Measurements from ENCODE around the gene STXBP4.

STXBP4 gene

GRCh38 chr17:55120651-55121050 lies 152.1 kb downstream of the STXBP4 start:
- DNase-seq (ENCODE audit: low read depth in 3 of 3, low spot score in 1 of 3), result no peak

DNA sequence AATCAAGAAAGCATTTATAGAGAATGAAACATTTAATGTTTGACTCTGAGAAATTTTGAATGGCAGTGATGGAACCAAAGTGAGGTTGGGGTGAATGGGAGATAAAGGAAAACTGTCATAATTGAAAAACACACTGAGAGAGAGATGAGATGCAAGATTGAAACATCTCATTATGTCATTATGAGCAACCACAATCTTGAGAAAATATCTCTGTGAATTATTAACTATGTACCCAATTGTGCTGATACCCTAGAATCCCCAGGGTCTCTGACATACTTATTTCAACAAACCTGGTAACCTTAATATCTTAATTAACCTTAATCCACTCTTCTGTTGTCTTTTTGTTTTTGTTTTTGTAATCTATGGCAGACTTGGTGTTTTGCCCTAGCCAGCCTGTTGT lies 152.7 kb downstream of the STXBP4 start:
- no peak for DNase-seq (ENCODE audit: low read depth in 3 of 3, low spot score in 1 of 3)

DNA sequence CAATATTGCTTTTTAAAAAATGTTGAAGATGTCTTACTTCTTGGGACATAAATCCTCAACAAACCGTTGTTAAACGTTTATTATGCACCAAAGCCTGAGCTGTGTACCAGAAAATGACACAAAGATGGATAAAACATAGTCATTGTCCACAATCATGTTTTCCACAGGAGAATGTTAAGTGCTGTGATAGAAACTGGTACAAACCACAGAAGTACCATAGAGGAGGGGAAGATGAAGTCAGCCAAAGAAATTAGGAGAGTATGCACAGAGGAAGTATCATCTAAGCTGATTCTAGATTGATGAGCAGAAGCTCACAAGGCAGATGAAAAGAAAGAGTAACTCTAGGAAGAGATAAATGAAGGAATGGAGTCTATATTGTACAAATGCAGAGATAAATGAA lies 153.5 kb downstream of the STXBP4 start:
- no peak for DNase-seq (ENCODE audit: low read depth in 3 of 3, low spot score in 1 of 3)

DNA sequence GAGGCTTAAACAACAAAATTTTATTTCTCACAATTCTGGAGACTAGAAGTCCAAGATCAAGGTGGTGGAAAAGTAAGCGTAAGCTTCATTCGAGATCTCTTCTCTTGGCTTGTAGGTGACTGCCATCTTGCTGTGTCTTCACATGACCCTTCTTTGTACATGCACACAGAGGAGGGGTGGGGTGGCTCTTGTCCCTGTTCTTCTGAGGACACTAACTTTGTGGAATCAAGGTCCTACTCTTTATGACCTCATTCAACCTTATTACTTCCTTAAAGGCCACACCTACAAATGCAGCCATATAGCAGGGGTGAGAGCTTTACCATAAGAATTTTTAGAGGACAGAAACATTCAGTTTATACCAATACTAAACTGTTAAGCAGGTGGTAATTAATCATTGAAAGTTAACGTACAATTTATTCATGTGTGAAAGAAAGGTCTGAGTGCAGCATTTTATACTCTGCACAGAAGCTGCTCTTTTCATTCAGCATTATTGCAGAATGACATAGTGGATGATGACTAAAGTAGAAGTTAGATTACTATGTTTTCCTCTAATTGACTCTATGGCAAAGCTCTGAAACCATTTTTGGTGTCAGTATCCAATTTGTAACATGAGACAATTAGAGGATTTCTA lies 156.3 kb downstream of the STXBP4 start:
- DNase-seq (ENCODE audit: low read depth in 3 of 3, low spot score in 1 of 3), result no peak

DNA sequence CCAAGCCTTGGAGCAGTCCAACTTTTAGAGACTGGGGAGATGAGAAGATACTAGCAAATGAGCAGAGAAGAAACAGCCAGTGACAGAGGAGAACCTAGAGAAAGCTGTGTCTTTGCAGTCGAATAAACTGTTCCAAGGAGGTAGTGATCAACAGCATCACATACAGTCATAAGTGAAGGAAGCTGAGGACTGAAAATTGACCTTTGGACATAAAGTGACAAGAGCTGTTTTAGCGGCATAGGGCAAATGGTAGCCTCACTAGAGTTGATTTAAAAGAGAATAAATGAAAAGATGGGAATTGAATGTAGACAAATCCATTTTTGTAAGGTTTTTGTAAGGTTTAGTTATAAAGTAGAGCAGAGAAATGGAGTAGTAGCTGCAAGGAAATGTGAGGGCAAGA lies 165.0 kb downstream of the STXBP4 start:
- no peak for DNase-seq (ENCODE audit: low read depth in 3 of 3, low spot score in 1 of 3)

DNA sequence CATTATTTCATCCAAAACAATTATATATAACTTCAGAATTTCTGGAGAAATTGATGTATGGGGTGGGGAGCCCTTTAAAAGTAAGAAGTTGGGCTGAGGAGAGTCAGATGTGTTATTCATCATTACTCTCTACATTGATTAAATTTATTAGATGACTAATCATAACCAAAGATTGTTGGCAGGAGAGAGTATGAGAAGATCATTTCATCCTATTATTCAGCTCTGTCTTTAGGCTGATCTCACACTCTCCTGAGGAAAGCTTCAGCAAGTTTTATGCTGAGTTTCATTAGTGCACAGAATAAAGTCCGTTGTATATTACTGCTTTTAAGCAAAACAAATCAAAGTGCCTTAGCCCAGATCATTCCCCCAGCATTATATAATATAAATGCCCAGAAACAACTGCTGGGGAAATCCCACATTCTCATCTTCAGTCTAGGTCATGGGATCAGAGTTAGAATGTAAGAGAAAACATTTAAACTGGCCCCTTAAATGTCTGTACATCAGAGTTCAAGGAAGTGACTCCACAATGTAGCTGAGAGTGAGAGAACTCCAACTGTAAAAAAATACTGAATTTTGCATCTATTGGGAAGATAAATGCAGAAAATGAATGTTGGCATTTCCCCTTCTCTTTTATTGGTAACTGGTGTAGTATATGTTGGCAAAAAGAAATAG lies 166.1 kb downstream of the STXBP4 start:
- DNase-seq (ENCODE audit: low read depth in 3 of 3, low spot score in 1 of 3), result no peak

- no peak for DNase-seq (ENCODE audit: low read depth in 3 of 3, low spot score in 1 of 3)
Measured at GRCh38 chr17:55140809-55141208, 172.2 kb downstream of the STXBP4 start.

DNA sequence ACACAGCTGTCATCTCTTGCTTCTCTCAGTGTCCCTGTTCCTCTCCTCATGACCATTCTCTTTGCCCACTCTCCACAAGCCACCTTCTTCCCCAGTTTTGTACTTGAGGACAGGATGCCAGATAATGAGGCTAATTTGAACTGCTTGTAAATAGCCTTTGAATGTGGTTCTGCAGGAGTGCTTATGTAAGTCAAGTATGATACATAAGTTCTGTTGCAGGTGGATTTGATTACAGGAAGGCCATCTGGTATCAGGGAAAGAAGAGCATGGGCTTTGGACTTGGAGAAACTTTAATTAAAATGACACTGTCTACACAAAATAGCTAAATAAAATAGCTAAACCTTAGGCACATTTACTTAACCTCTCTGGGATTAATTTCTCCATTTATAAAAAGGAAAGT lies 176.0 kb downstream of the STXBP4 start:
- DNase-seq (ENCODE audit: low read depth in 3 of 3, low spot score in 1 of 3), result no peak

- DNase-seq (ENCODE audit: low read depth in 3 of 3, low spot score in 1 of 3), result no peak
Measured at GRCh38 chr17:55149485-55149884, 180.9 kb downstream of the STXBP4 start.

GRCh38 chr17:55152236-55152635 lies 183.7 kb downstream of the STXBP4 start:
- DNase-seq (ENCODE audit: low read depth in 3 of 3, low spot score in 1 of 3), result no peak

GRCh38 chr17:55154101-55154500 lies 185.5 kb downstream of the STXBP4 start:
- DNase-seq (ENCODE audit: low read depth in 3 of 3, low spot score in 1 of 3), result no peak

DNA sequence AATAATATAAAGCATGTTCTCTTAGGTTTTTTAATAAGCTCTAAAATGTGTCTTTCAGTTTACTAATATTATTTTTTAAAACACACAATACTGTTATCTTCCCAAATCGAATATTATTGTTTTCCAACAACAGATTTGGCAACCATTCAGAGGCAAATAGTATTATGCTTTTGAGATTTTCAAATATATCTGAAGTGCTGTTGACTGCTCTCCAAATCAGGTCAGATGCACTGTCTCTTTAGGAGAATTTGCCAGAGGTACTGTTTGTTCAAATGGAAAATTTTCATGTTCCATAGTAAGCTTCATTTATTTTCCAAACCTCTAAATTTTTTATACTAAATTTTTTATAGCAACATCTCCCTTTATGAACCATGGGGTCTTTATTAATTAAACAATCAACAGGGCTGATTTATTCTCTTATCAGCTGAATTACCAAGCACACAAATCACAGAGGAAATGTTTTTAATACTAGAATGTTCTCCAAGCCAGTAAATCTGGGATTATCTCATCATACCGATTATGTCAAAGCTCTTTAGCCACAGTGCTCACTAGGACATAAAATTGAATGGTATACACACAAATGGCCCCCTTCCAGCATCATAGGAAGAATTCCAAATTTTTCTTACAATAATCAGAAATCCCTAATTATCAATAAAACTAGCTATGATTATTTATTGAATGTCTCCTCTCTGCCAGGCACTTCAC lies 187.4 kb downstream of the STXBP4 start:
- DNase-seq (ENCODE audit: low read depth in 3 of 3, low spot score in 1 of 3), result no peak

GRCh38 chr17:55157165-55157564 lies 188.6 kb downstream of the STXBP4 start:
- DNase-seq (ENCODE audit: low read depth in 3 of 3, low spot score in 1 of 3), result no peak

GRCh38 chr17:55158439-55158838 lies 189.9 kb downstream of the STXBP4 start:
- no peak for DNase-seq (ENCODE audit: low read depth in 3 of 3, low spot score in 1 of 3)

DNA sequence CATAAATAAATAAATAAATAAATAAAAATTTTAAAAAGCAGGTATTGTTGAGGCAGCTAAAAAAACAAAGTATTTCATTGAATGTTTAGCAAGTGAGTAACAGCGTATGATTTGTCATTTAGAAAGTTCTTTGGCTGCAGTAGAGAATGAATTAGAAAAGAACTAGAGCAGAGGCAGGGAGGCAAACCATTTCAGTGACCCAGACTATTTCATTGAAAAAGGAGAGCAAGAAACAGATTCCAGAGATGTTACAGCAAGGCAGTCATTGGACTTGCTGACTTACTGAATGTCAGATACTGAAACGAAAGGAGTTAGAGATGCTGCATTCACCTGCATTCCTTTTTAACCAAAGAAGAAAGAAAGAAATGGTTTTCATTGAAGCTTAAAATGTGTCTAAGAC lies 190.7 kb downstream of the STXBP4 start:
- DNase-seq (ENCODE audit: low read depth in 3 of 3, low spot score in 1 of 3), result no peak

DNA sequence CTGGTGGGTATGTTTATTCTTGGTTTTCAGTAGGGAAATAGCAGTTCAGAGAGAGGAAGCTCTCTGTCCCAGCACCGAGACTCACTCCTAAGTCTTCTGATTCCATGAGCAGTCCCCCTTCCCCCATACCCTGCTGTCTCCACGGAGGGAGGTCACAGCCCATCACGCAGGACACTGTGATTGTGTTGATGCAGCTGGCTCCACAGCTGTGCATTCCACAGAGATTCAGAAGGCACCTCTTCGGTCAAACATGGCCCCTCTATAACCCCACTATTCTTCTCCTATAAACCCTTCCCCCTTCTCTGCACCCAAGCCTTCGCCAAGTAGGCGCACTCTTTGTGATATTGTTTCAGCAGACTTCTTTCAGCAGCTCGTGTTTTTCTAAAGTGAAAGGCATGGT lies 191.9 kb downstream of the STXBP4 start:
- no peak for DNase-seq (ENCODE audit: low read depth in 3 of 3, low spot score in 1 of 3)

DNA sequence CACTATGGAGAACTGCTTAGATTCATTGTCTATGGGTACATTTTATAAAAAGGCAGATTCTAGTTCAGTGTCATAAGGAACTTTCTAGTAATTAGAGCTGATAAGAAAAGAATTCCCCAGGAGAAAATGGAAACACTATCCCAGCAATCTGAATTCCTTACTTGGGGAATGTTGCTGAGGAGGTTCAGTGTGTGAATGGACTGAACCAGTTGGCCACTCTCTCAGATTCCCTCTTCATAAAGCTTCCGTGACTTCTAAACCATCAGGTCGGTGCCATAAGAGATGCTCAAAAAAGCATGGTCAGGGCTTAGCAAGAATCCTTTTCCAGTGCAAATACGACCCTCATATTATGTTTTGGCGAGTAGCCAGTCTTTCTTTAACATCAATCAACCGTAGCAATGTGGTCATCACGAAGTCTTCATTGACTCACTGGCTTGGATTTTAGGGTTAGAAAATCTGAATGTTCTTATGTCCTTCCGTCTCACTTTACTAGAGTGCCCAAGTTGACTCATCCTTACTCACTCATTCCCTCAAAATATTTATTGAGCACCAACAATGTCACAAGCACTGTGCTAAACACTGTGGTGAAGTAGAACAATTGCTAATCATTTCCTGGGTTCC lies 193.5 kb downstream of the STXBP4 start:
- no peak for DNase-seq (ENCODE audit: low read depth in 3 of 3, low spot score in 1 of 3)

- no peak for DNase-seq (ENCODE audit: low read depth in 3 of 3, low spot score in 1 of 3)
Measured at GRCh38 chr17:55162556-55162946, 194.0 kb downstream of the STXBP4 start.

DNA sequence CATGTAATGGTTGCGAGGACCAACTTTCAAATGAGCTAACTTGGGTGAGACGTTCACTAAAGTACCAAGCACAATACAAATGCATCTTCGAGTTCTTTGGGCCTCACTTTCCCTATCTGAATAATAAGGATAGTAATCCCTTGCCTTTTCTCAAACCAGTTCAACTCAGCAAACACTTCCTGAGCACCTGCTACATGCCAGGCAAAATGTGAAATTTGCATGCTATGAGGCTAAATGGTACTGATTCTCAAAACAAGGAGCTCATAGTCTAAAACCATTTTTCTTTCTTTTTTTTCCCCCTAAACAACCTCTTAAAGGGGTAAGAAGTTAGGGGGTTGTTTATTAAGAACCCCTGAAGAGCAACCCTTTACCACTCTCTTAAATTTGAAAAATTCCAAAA lies 194.8 kb downstream of the STXBP4 start:
- no peak for DNase-seq (ENCODE audit: low read depth in 3 of 3, low spot score in 1 of 3)

- no peak for DNase-seq (ENCODE audit: low read depth in 3 of 3, low spot score in 1 of 3)
Measured at GRCh38 chr17:55166506-55166905, 197.9 kb downstream of the STXBP4 start.

DNA sequence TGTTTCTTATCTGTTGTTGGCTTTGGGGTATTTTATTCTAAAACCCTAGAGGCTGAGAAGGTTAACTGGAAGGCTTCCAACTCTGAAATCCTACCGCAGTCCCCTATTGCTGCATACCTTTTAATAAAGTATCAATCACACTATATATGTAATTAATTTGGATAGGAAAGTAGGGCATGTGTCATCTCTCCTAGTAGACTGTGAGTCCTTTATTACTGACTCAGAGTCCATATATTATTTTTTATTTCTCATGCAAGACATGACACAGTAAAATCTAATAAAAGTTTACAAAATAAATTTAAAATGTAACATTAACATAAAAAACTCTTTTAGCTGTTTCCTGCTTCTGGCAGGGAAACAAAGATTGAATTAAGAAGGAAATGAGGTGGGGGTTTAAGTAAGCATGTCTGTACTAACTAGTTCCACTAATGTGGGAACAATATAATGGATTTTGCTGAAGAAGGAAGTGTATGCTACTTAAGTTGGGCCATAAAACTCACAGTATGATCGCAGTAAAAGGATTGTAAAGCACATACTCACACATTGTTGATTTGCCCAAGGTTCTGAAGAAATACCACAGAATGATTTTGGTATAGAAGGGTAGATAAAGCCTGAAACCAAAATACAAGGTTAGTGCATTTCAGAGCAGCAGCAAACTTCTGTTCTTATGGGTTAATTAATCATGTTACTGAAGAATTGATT lies 198.6 kb downstream of the STXBP4 start:
- DNase-seq (ENCODE audit: low read depth in 3 of 3, low spot score in 1 of 3), result no peak
